Neural progenitor cell (in vitro differentiated cells): ENCODE data around the gene HSD17B13. TPM values are rescaled to one million over a fixed set of nuclear protein-coding genes. Genes with fewer than 3 reads are reported as not detected.
"Not testable (repeated sequence)": the region's sequence is repeated elsewhere in the genome, so short reads cannot be mapped to it uniquely, and the experiment has no call there.

ENCODE experiments used
- DNase-seq: peaks from one replicate; pipeline ENCODE4 v3.0.0-alpha.2; 2016; ENCODE audit warnings: low spot score
- H2AFZ ChIP-seq: fragments of 200-600 bp; sonication (generic); replicated peaks from 2 replicates; pipeline ENCODE4 v1.6.1; 2016; ENCODE audit warnings: antibody characterized with exemption
- H3F3A ChIP-seq: fragments of 200-600 bp; sonication (generic); 2 replicates; pipeline ENCODE4 v1.6.1; 2016; ENCODE audit warnings: antibody characterized with exemption, low read depth
- H3K27ac ChIP-seq: fragments of 200-600 bp; sonication (generic); 2 replicates; pipeline ENCODE4 v1.5.1; 2016; ENCODE audit warnings: mild to moderate bottlenecking
- H3K27me3 ChIP-seq: fragments of 200-600 bp; sonication (generic); 2 replicates; pipeline ENCODE4 v1.6.1; 2016; ENCODE audit warnings: mild to moderate bottlenecking, moderate library complexity
- H3K36me3 ChIP-seq: fragments of 200-600 bp; sonication (generic); 2 replicates; pipeline ENCODE4 v1.5.1; 2016
- H3K4me1 ChIP-seq: fragments of 200-600 bp; sonication (generic); 2 replicates; pipeline ENCODE4 v1.6.1; 2016; ENCODE audit warnings: mixed run types
- H3K4me2 ChIP-seq: fragments of 200-600 bp; sonication (generic); 2 replicates; pipeline ENCODE4 v1.6.1; 2016
- H3K4me3 ChIP-seq: fragments of 200-600 bp; sonication (generic); 2 replicates; pipeline ENCODE4 v1.5.1; 2016
- H3K79me2 ChIP-seq: fragments of 200-600 bp; sonication (generic); 2 replicates; pipeline ENCODE4 v1.6.1; 2016; ENCODE audit warnings: low read depth
- H3K9ac ChIP-seq: fragments of 200-600 bp; sonication (generic); 2 replicates; pipeline ENCODE4 v1.6.1; 2016
- H3K9me3 ChIP-seq: fragments of 200-600 bp; sonication (generic); 2 replicates; pipeline ENCODE4 v1.5.1; 2016; ENCODE audit warnings: low read depth
- H4K20me1 ChIP-seq: fragments of 200-600 bp; sonication (generic); 2 replicates; pipeline ENCODE4 v1.6.1; 2016; ENCODE audit warnings: low read depth
- H3K27ac Mint-ChIP-seq: 3 replicates; pipeline ENCODE4 v1.8.0; 2021; ENCODE audit warnings: mixed read lengths
- H3K27me3 Mint-ChIP-seq: 2 replicates; pipeline ENCODE4 v1.8.0; 2022; ENCODE audit warnings: low read depth, mild to moderate bottlenecking, inconsistent platforms, moderate library complexity, mixed read lengths; ENCODE audit not compliant: insufficient read depth
- H3K36me3 Mint-ChIP-seq: 3 replicates; pipeline ENCODE4 v1.8.0; 2021; ENCODE audit warnings: mixed read lengths
- H3K4me1 Mint-ChIP-seq: 3 replicates; pipeline ENCODE4 v1.8.0; 2021; ENCODE audit warnings: mixed read lengths
- H3K4me3 Mint-ChIP-seq: 3 replicates; pipeline ENCODE4 v1.8.0; 2021; ENCODE audit warnings: mild to moderate bottlenecking, moderate library complexity, mixed read lengths
- H3K9me3 Mint-ChIP-seq: 3 replicates; pipeline ENCODE4 v1.8.0; 2020; ENCODE audit warnings: mixed read lengths
- CTCF ChIP-seq: fragments of 200-600 bp; sonication (generic); IDR thresholded peaks from 2 replicates; pipeline ENCODE4 v1.5.1; 2017; ENCODE audit warnings: antibody characterized with exemption, mild to moderate bottlenecking
- EZH2 ChIP-seq: fragments of 200-600 bp; sonication (generic); IDR thresholded peaks from 2 replicates; pipeline ENCODE4 v1.6.1; 2017; ENCODE audit warnings: antibody characterized with exemption, mild to moderate bottlenecking, moderate library complexity
- EZH2phosphoT487 ChIP-seq: fragments of 200-600 bp; sonication (generic); IDR thresholded peaks from 2 replicates; pipeline ENCODE4 v1.6.1; 2017; ENCODE audit warnings: antibody characterized with exemption
- total RNA-seq: library from RNA; depleted of rRNA; stranded (reverse); fragments of >200 nt; gene quantifications from 2 replicates; pipeline ENCODE4 v1.2.3, GENCODE V29; 2015; ENCODE audit warnings: low replicate concordance

The HSD17B13 gene
- total RNA-seq, 1 donor from 2014 or later = 0.60 TPM

DNA sequence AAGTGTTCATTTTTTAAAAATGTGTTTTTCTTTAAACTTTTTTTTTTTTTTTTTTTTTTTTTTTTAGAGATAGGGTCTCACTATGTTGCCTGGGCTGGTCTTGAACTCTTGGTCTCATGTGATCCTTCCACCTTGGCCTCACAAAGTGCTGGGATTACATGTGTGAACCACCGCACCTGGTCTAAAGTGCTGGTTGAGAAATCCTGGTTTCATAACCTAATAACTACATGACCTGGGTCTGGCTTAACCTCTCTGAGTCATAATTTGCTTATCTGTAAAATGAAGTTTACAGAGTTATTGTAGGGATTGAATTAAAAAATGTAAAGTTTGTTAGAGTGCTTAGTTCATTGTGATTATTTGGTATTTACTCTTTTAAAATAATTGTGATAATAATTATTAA, 5.2 kb downstream of the HSD17B13 start:
- TF ChIP-seq CTCF = no peak
- no peak overlapping the region for H3K4me3 Mint-ChIP-seq
- H2AFZ ChIP-seq = no peak overlapping the region
- H3K9me3 ChIP-seq = no peaks in the 10 kb centered on the region
- H3K27me3 ChIP-seq = no peaks in the 10 kb centered on the region
- no peaks in the 10 kb centered on the region for H3K79me2 ChIP-seq
- H4K20me1 ChIP-seq = no peaks in the 10 kb centered on the region
- H3K4me1 ChIP-seq = no peaks in the 10 kb centered on the region
- H3K9me3 Mint-ChIP-seq = peaks cover 2% of the 10 kb centered on the region
- no peak overlapping the region for H3K27ac ChIP-seq
- no peak overlapping the region for H3K4me3 ChIP-seq
- H3K9ac ChIP-seq = no peak overlapping the region
- H3K36me3 Mint-ChIP-seq = peaks cover 2% of the 10 kb centered on the region
- no peaks in the 10 kb centered on the region for H3F3A ChIP-seq
- no peak for DNase-seq
- H3K27ac Mint-ChIP-seq = no peak overlapping the region
- H3K4me1 Mint-ChIP-seq = no peaks in the 10 kb centered on the region
- no peaks in the 10 kb centered on the region for H3K27me3 Mint-ChIP-seq
- H3K4me2 ChIP-seq = no peak overlapping the region
- H3K36me3 ChIP-seq = no peaks in the 10 kb centered on the region

DNA sequence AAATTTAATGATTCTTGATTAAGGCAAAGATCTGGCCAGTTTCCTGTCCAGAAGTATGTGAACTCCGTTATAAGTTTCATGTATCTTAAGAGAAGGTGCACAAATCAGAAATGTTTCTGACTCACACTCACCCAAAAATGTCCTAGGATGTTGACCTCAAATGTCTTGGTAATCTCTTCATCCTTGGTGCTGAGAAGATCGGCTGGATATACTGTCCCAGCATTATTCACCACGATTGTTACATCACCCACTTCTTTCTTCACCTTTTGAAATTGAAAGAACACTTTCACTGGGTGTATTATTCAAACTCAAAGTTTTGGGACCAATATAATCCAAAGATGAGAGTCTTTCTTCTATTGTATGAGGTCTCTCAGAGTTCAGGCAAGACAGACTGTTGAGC, 5.7 kb downstream of the HSD17B13 start:
- no peak for TF ChIP-seq EZH2phosphoT487
- TF ChIP-seq EZH2 = no peak
- TF ChIP-seq CTCF = no peak
- Mint-ChIP-seq H3K27me3 (no peaks in the 10 kb centered on the region), H3K9me3 (peaks cover 2% of the 10 kb centered on the region), H3K36me3 (peaks cover 2% of the 10 kb centered on the region), H3K27ac (no peak overlapping the region), H3K4me1 (no peaks in the 10 kb centered on the region), H3K4me3 (no peak overlapping the region)
- H3K4me3 ChIP-seq = no peak overlapping the region
- no peak overlapping the region for H3K9ac ChIP-seq
- H3K27me3 ChIP-seq = no peaks in the 10 kb centered on the region
- H2AFZ ChIP-seq = no peak overlapping the region
- no peak overlapping the region for H3K27ac ChIP-seq
- H3K4me1 ChIP-seq = no peaks in the 10 kb centered on the region
- H3K4me2 ChIP-seq = no peak overlapping the region
- H3K36me3 ChIP-seq = no peaks in the 10 kb centered on the region
- H4K20me1 ChIP-seq = no peaks in the 10 kb centered on the region
- no peak for DNase-seq
- H3F3A ChIP-seq = no peaks in the 10 kb centered on the region
- no peaks in the 10 kb centered on the region for H3K9me3 ChIP-seq
- H3K79me2 ChIP-seq = no peaks in the 10 kb centered on the region

GRCh38 chr4:87315000-87315399, 7.7 kb downstream of the HSD17B13 start:
- not testable (repeated sequence) for H3K9me3 ChIP-seq, H3K4me3 Mint-ChIP-seq, H3K27ac Mint-ChIP-seq, H3K4me2 ChIP-seq, H3F3A ChIP-seq, H4K20me1 ChIP-seq, H3K36me3 Mint-ChIP-seq, H3K4me3 ChIP-seq, H3K27ac ChIP-seq, DNase-seq, H3K9me3 Mint-ChIP-seq, H3K27me3 ChIP-seq, H3K79me2 ChIP-seq, H3K36me3 ChIP-seq, H3K9ac ChIP-seq, H3K4me1 ChIP-seq, H2AFZ ChIP-seq, H3K4me1 Mint-ChIP-seq, H3K27me3 Mint-ChIP-seq

DNA sequence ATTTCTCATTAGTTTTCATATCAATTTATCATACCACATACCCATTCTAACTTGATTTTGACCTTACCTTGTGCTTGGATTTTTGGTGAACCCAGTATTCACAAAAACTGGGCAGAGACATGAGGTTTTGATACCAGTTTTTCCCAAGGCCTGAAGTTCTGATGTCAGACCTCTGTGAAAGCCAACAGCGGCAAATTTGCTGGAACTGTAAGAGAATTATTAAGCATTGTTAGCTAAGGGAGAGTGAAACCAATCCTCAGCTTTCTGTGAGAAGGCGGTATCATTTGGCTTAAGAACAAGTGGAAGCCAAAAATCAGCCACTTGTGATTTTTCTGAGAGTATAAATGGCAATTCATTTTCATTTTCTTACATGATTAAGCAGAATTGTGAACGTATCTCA, 8.9 kb downstream of the HSD17B13 start:
- H3K36me3 ChIP-seq = no peaks in the 10 kb centered on the region
- H3K27ac ChIP-seq = no peak overlapping the region
- Mint-ChIP-seq H3K36me3 (no peaks in the 10 kb centered on the region), H3K4me3 (no peak overlapping the region), H3K9me3 (no peaks in the 10 kb centered on the region), H3K27me3 (no peaks in the 10 kb centered on the region), H3K27ac (no peak overlapping the region), H3K4me1 (no peaks in the 10 kb centered on the region)
- no peaks in the 10 kb centered on the region for H3K4me1 ChIP-seq
- TF ChIP-seq EZH2phosphoT487 (no peak), EZH2 (no peak), CTCF (no peak)
- H3K27me3 ChIP-seq = no peaks in the 10 kb centered on the region
- no peak overlapping the region for H3K4me2 ChIP-seq
- H2AFZ ChIP-seq = no peak overlapping the region
- H3K79me2 ChIP-seq = no peaks in the 10 kb centered on the region
- DNase-seq = no peak
- H3F3A ChIP-seq = no peaks in the 10 kb centered on the region
- no peaks in the 10 kb centered on the region for H3K9me3 ChIP-seq
- H3K9ac ChIP-seq = no peak overlapping the region
- no peaks in the 10 kb centered on the region for H4K20me1 ChIP-seq
- no peak overlapping the region for H3K4me3 ChIP-seq
